CD4-positive, alpha-beta T cell (primary cell): Measurements from ENCODE around the gene HINT2. TPM values are rescaled to one million over a fixed set of nuclear protein-coding genes. Genes with fewer than 3 reads are reported as not detected.

Source experiments
- ATAC-seq: fragments of 200-7000 bp; cut with Tn5 transposase; one replicate; pipeline ENCODE4 v1.10.0; 2022; ENCODE audit warnings: mild to moderate bottlenecking; ENCODE audit not compliant: poor library complexity
- CTCF ChIA-PET: fragments of 350-600 bp; sonication (Branson Sonifier 250); formaldehyde crosslinking; loops from one replicate; lab custom pipeline; 2021; ENCODE audit warnings: antibody characterized with exemption, inconsistent platforms; lab: Charles Lee
- POLR2A ChIA-PET: fragments of 350-600 bp; sonication (Branson Sonifier 250); formaldehyde crosslinking; loops from one replicate; lab custom pipeline; 2021; ENCODE audit warnings: antibody characterized with exemption, inconsistent platforms; lab: Charles Lee
- DNase-seq, 14 experiments: peaks; one replicate each; pipeline ENCODE4 v3.0.0-alpha.2; 2013 to 2020; ENCODE audit warnings: mixed read lengths in 2 of 14
- H3K27ac ChIP-seq, 2 donors: one replicate each; pipeline versions ENCODE4 v1.5.1 to v1.7.0; 2013; ENCODE audit warnings: low read length in 2 of 2, low read depth in 1 of 2, mild to moderate bottlenecking in 1 of 2
- H3K27me3 ChIP-seq, 2 experiments: 1 replicate in 1 of 2; 2 replicates in 1 of 2; pipeline versions ENCODE4 v1.6.1 to v1.7.0; 2013; ENCODE audit warnings: low read length in 2 of 2, control low read depth in 1 of 2, mild to moderate bottlenecking in 1 of 2, moderate library complexity in 1 of 2; ENCODE audit not compliant: insufficient read depth in 2 of 2, control insufficient read depth in 1 of 2
- H3K36me3 ChIP-seq: one replicate; pipeline ENCODE4 v1.6.1; 2013; ENCODE audit warnings: low read length, control low read depth; ENCODE audit not compliant: insufficient read depth
- H3K4me1 ChIP-seq: one replicate; pipeline ENCODE4 v1.6.1; 2013; ENCODE audit warnings: low read length, control low read depth; ENCODE audit not compliant: insufficient read depth
- H3K4me3 ChIP-seq: one replicate; pipeline ENCODE4 v1.5.1; 2013; ENCODE audit warnings: mild to moderate bottlenecking, low read length, moderate library complexity
- H3K9me3 ChIP-seq, 2 experiments: 1 replicate in 1 of 2; 2 replicates in 1 of 2; pipeline versions ENCODE4 v1.6.1 to v1.7.0; 2013; ENCODE audit warnings: low read length in 2 of 2, mild to moderate bottlenecking in 2 of 2, control low read depth in 1 of 2, moderate library complexity in 1 of 2; ENCODE audit not compliant: control insufficient read depth in 1 of 2, insufficient read depth in 1 of 2
- H3K27ac Mint-ChIP-seq: one replicate; pipeline ENCODE4 v1.8.0; 2020; ENCODE audit warnings: mixed read lengths
- H3K27me3 Mint-ChIP-seq: one replicate; pipeline ENCODE4 v1.8.0; 2021; ENCODE audit warnings: mixed read lengths
- H3K36me3 Mint-ChIP-seq: one replicate; pipeline ENCODE4 v1.8.0; 2021; ENCODE audit warnings: low read depth, mixed read lengths
- H3K4me1 Mint-ChIP-seq: one replicate; pipeline ENCODE4 v1.8.0; 2021; ENCODE audit warnings: low read depth, mixed read lengths
- H3K4me3 Mint-ChIP-seq: one replicate; pipeline ENCODE4 v1.8.0; 2020; ENCODE audit warnings: mild to moderate bottlenecking, mixed read lengths
- H3K9me3 Mint-ChIP-seq: one replicate; pipeline ENCODE4 v1.8.0; 2020; ENCODE audit warnings: mixed read lengths
- CTCF ChIP-seq: fragments of 200-600 bp; IDR thresholded peaks from one replicate; pipeline ENCODE4 v1.8.0; 2022; ENCODE audit warnings: antibody characterized with exemption, mild to moderate bottlenecking
- intact Hi-C, 2 experiments: fragments of 100-400 bp; cut with DNase I in 1 of 2; cut with micrococcal nuclease in 1 of 2; formaldehyde crosslinking; loops; one replicate each; pipeline versions ENCODE4 v1.15.1 to v1.9.0; 2023 to 2025; cut with DNase I, micrococcal nuclease
- total RNA-seq, 174 experiments: library from RNA in 2 of 174; stranded (reverse) in 2 of 174; gene quantifications; one replicate each; pipeline ENCODE4 v1.2.3 and lab custom pipeline; 2021 to 2026

Gene HINT2
- total RNA-seq, 2 experiments from 2014 or later, result 10.9 to 12.6 TPM

- POLR2A ChIA-PET, result no interaction called here
- Mint-ChIP-seq H3K27me3 (no peaks in the 10 kb centered on the region), H3K36me3 (no peaks in the 10 kb centered on the region), H3K4me1 (no peaks in the 10 kb centered on the region), H3K9me3 (no peaks in the 10 kb centered on the region), H3K27ac (no peak overlapping the region), H3K4me3 (no peak overlapping the region)
- CTCF ChIA-PET, result no interaction called here
- H3K4me1 ChIP-seq, result no peaks in the 10 kb centered on the region
- H3K36me3 ChIP-seq, result no peaks in the 10 kb centered on the region
- H3K9me3 ChIP-seq, result no peaks in the 10 kb centered on the region
- no peak for DNase-seq
- H3K27ac ChIP-seq, result no peak overlapping the region
- no peak for TF ChIP-seq CTCF
- no peaks in the 10 kb centered on the region for H3K27me3 ChIP-seq
- no peak for ATAC-seq
- intact Hi-C loops, result no loop called here
- no peak overlapping the region for H3K4me3 ChIP-seq
These were observed 39.4 kb upstream of the HINT2 start for GRCh38 chr9:35854091-35854762.

GRCh38 chr9:35852876-35853865 is 38.3 kb upstream of the HINT2 start:
- no peaks in the 10 kb centered on the region for H3K4me1 Mint-ChIP-seq

More at GRCh38 chr9:35852876-35853865, 38.3 kb upstream of the HINT2 start:
- ATAC-seq (no peak), DNase-seq (no peak)
- intact Hi-C loops, result no loop called here
- ChIA-PET POLR2A (no interaction called here), CTCF (interaction anchor here (0.5 kb wide), 1 partner anchor 85 kb away, joined by 3 read pairs; no protein-coding TSS in a partner anchor)
- H3K36me3 ChIP-seq, result no peaks in the 10 kb centered on the region
- Mint-ChIP-seq H3K27me3 (no peaks in the 10 kb centered on the region), H3K9me3 (no peaks in the 10 kb centered on the region), H3K4me3 (no peak overlapping the region), H3K36me3 (peaks cover 2% of the 10 kb centered on the region), H3K27ac (no peak overlapping the region)
- H3K4me1 ChIP-seq, result no peaks in the 10 kb centered on the region
- H3K4me3 ChIP-seq, result no peak overlapping the region
- no peak for TF ChIP-seq CTCF
- H3K9me3 ChIP-seq, result no peaks in the 10 kb centered on the region
- no peak overlapping the region for H3K27ac ChIP-seq
- H3K27me3 ChIP-seq, result no peaks in the 10 kb centered on the region
